Suprapubic skin (tissue), 4 donors: Measurements from ENCODE around the gene ZNF691. TPM values are rescaled to one million over a fixed set of nuclear protein-coding genes. Genes with fewer than 3 reads are reported as not detected.
"Not testable (repeated sequence)": the region's sequence is repeated elsewhere in the genome, so short reads cannot be mapped to it uniquely, and the experiment has no call there.

Experiments used
- DNase-seq, 2 donors: peaks; one replicate each; pipeline ENCODE4 v3.0.0-alpha.2; 2019; ENCODE audit warnings: low spot score in 2 of 2
- H3K27ac ChIP-seq: fragments of 200-600 bp; sonication (generic); one replicate; pipeline ENCODE4 v1.5.1; 2019
- H3K27me3 ChIP-seq: fragments of 200-600 bp; sonication (generic); one replicate; pipeline ENCODE4 v1.5.1; 2019
- H3K36me3 ChIP-seq: fragments of 200-600 bp; sonication (generic); one replicate; pipeline ENCODE4 v1.5.1; 2019
- H3K4me1 ChIP-seq: fragments of 200-600 bp; sonication (generic); one replicate; pipeline ENCODE4 v1.5.1; 2019
- H3K4me3 ChIP-seq: fragments of 200-600 bp; sonication (generic); one replicate; pipeline ENCODE4 v1.5.1; 2019; ENCODE audit warnings: mild to moderate bottlenecking
- H3K9me3 ChIP-seq: fragments of 200-600 bp; sonication (generic); one replicate; pipeline ENCODE4 v1.5.1; 2019
- CTCF ChIP-seq, 2 donors: fragments of 200-600 bp in 1 of 2; fragments of 450-650 bp in 1 of 2; sonication (generic) in 1 of 2; IDR thresholded peaks; one replicate each; pipeline ENCODE4 v1.5.1; 2016 to 2019; ENCODE audit warnings: antibody characterized with exemption in 2 of 2, mild to moderate bottlenecking in 1 of 2, moderate library complexity in 1 of 2
- EP300 ChIP-seq: sonication (generic); formaldehyde crosslinking; IDR thresholded peaks from one replicate; pipeline ENCODE4 v1.6.1; 2017; ENCODE audit warnings: antibody characterized with exemption
- POLR2A ChIP-seq, 2 donors: fragments of 450-650 bp; IDR thresholded peaks; one replicate each; pipeline ENCODE4 v1.6.1; 2017; ENCODE audit warnings: antibody characterized with exemption in 2 of 2, mild to moderate bottlenecking in 2 of 2, moderate library complexity in 2 of 2
- POLR2AphosphoS5 ChIP-seq, 3 donors: sonication (generic); formaldehyde crosslinking; IDR thresholded peaks; one replicate each; pipeline ENCODE4 v1.6.1; 2017; ENCODE audit warnings: antibody characterized with exemption in 3 of 3
- WGBS: methylation state at CpG from one replicate; pipeline ENCODE4 v1.1.5; 2018; 5-methylcytosine and 5-hydroxymethylcytosine counted together
- total RNA-seq, 4 donors: library from RNA; depleted of rRNA; stranded (reverse); fragments of >200 nt; gene quantifications; one replicate each; pipeline ENCODE4 v1.1.0, GENCODE V29; 2016

The ZNF691 gene
- total RNA-seq, 4 donors from 2014 or later: 6.5 to 15.4 (median 12.1) TPM

GRCh38 chr1:42886800-42887199 lies 40.4 kb downstream of the ZNF691 start:
- no peaks in the 10 kb centered on the region for H3K27me3 ChIP-seq
- TF ChIP-seq POLR2AphosphoS5 (IDR thresholded peaks at IDR 0.05): no peak
- TF ChIP-seq POLR2A (IDR thresholded peaks at IDR 0.05): no peak
- TF ChIP-seq EP300: no peak
- no peak for TF ChIP-seq CTCF (IDR thresholded peaks at IDR 0.05)
- no peaks in the 10 kb centered on the region for H3K36me3 ChIP-seq
- 82% methylated on average over 21 of the region's 21 CpGs for WGBS
- no peak overlapping the region for H3K4me3 ChIP-seq
- H3K4me1 ChIP-seq: no peaks in the 10 kb centered on the region
- H3K27ac ChIP-seq: no peak overlapping the region
- no peak for DNase-seq
- no peaks in the 10 kb centered on the region for H3K9me3 ChIP-seq

GRCh38 chr1:42887366-42887765 lies 41.0 kb downstream of the ZNF691 start:
- 86% methylated on average over 2 of the region's 20 CpGs for WGBS
- Histone ChIP-seq H3K9me3 (no peaks in the 10 kb centered on the region), H3K36me3 (no peaks in the 10 kb centered on the region), H3K27me3 (no peaks in the 10 kb centered on the region), H3K4me3 (no peak overlapping the region), H3K4me1 (no peaks in the 10 kb centered on the region), H3K27ac (no peak overlapping the region)
- TF ChIP-seq CTCF (IDR thresholded peaks at IDR 0.05): no peak
- no peak for TF ChIP-seq POLR2AphosphoS5 (IDR thresholded peaks at IDR 0.05)
- TF ChIP-seq POLR2A (IDR thresholded peaks at IDR 0.05): no peak
- no peak for TF ChIP-seq EP300
- DNase-seq: no peak

- no peak for DNase-seq
- H3K27ac ChIP-seq: no peak overlapping the region
- 92% methylated on average over 26 of the region's 31 CpGs for WGBS
- no peaks in the 10 kb centered on the region for H3K36me3 ChIP-seq
- TF ChIP-seq POLR2AphosphoS5 (IDR thresholded peaks at IDR 0.05): no peak
- no peak for TF ChIP-seq EP300
- no peak for TF ChIP-seq POLR2A (IDR thresholded peaks at IDR 0.05)
- no peak for TF ChIP-seq CTCF (IDR thresholded peaks at IDR 0.05)
- H3K4me1 ChIP-seq: no peaks in the 10 kb centered on the region
- no peak overlapping the region for H3K4me3 ChIP-seq
- H3K27me3 ChIP-seq: no peaks in the 10 kb centered on the region
- no peaks in the 10 kb centered on the region for H3K9me3 ChIP-seq
These were observed 41.7 kb downstream of the ZNF691 start for GRCh38 chr1:42888013-42888633.

- H3K27ac ChIP-seq: no peak overlapping the region
- H3K4me3 ChIP-seq: no peak overlapping the region
- TF ChIP-seq CTCF (IDR thresholded peaks at IDR 0.05): no peak
- no peak for TF ChIP-seq EP300
- no peak for TF ChIP-seq POLR2A (IDR thresholded peaks at IDR 0.05)
- TF ChIP-seq POLR2AphosphoS5 (IDR thresholded peaks at IDR 0.05): no peak
- DNase-seq: no peak
- WGBS: 76% methylated on average over 4 of the region's 4 CpGs
- H3K4me1 ChIP-seq: no peaks in the 10 kb centered on the region
- no peaks in the 10 kb centered on the region for H3K36me3 ChIP-seq
- H3K27me3 ChIP-seq: no peaks in the 10 kb centered on the region
- H3K9me3 ChIP-seq: no peaks in the 10 kb centered on the region
These were observed 42.9 kb downstream of the ZNF691 start for GRCh38 chr1:42889264-42889663.

GRCh38 chr1:42891465-42892138 lies 45.2 kb downstream of the ZNF691 start:
- H3K4me3 ChIP-seq: no peak overlapping the region
- no peaks in the 10 kb centered on the region for H3K36me3 ChIP-seq
- H3K27me3 ChIP-seq: no peaks in the 10 kb centered on the region
- 55% methylated on average over 5 of the region's 5 CpGs for whole genome bisulfite sequencing
- no peaks in the 10 kb centered on the region for H3K9me3 ChIP-seq
- TF ChIP-seq CTCF (IDR thresholded peaks at IDR 0.05) (no peak), EP300 (no peak), POLR2A (IDR thresholded peaks at IDR 0.05) (no peak), POLR2AphosphoS5 (IDR thresholded peaks at IDR 0.05) (no peak)
- no peak for DNase-seq
- no peak overlapping the region for H3K27ac ChIP-seq
- H3K4me1 ChIP-seq: no peaks in the 10 kb centered on the region

GRCh38 chr1:42899960-42900359 lies 53.5 kb downstream of the ZNF691 start:
- H3K4me3 ChIP-seq, H3K4me1 ChIP-seq, H3K27me3 ChIP-seq, DNase-seq, H3K27ac ChIP-seq, H3K9me3 ChIP-seq, H3K36me3 ChIP-seq: not testable (repeated sequence)
- no CpG with 5 or more reads among the region's 4 CpGs for WGBS
